Ecto neural progenitor cell (in vitro differentiated cells): Measurements from ENCODE around the gene NRN1L.
A peak's percentile ranks its signal among the peaks of the same experiment; 100 is the strongest.

Experiments used
- DNase-seq: peaks from one replicate; pipeline ENCODE4 v3.0.0-alpha.2; 2018; ENCODE audit warnings: low spot score

Gene NRN1L

GRCh38 chr16:67917140-67917851 is 32.6 kb downstream of the NRN1L start:
- no peak for DNase-seq

- DNase-seq = no peak
Observed at GRCh38 chr16:67917852-67918236, 33.2 kb downstream of the NRN1L start.

GRCh38 chr16:67919622-67920221 is 35.0 kb downstream of the NRN1L start:
- DNase-seq = no peak

- DNase-seq = no peak
Observed at GRCh38 chr16:67922221-67922620, 37.5 kb downstream of the NRN1L start.

GRCh38 chr16:67922740-67923139 is 38.1 kb downstream of the NRN1L start:
- DNase-seq = no peak

GRCh38 chr16:67923414-67924116 is 38.9 kb downstream of the NRN1L start:
- no peak for DNase-seq

GRCh38 chr16:67924140-67924906 is 39.6 kb downstream of the NRN1L start:
- no peak for DNase-seq

GRCh38 chr16:67926181-67926750 is 41.6 kb downstream of the NRN1L start:
- DNase-seq = no peak

GRCh38 chr16:67927131-67927941 is 42.7 kb downstream of the NRN1L start:
- DNase-seq = no peak

GRCh38 chr16:67928147-67928546 is 43.5 kb downstream of the NRN1L start:
- DNase-seq = no peak

GRCh38 chr16:67928561-67929364 is 44.1 kb downstream of the NRN1L start:
- DNase-seq = peak; percentile 76

GRCh38 chr16:67930191-67930590 is 45.5 kb downstream of the NRN1L start:
- no peak for DNase-seq

- no peak for DNase-seq
Observed at GRCh38 chr16:67930678-67931211, 46.1 kb downstream of the NRN1L start.

GRCh38 chr16:67931712-67932461 is 47.2 kb downstream of the NRN1L start, which contains the start of gene CTRL:
CTRL (minus strand) TSS chr16:67931862; CDS start chr16:67931852, 10 bp downstream.
- DNase-seq = no peak

GRCh38 chr16:67932462-67932840 is 47.8 kb downstream of the NRN1L start:
- no peak for DNase-seq

- no peak for DNase-seq
Observed at GRCh38 chr16:67933805-67934204, 49.1 kb downstream of the NRN1L start.

GRCh38 chr16:67934306-67935100 is 49.8 kb downstream of the NRN1L start:
- DNase-seq = no peak

- DNase-seq = no peak
Observed at GRCh38 chr16:67935101-67935401, 50.4 kb downstream of the NRN1L start.
